CD4-positive, alpha-beta T cell treated with Interleukin-4 for 1 hour (primary cell): ENCODE results near the gene SLC36A3.
A peak's percentile ranks its signal among the peaks of the same experiment; 100 is the strongest.
"Not testable (repeated sequence)": the region's sequence is repeated elsewhere in the genome, so short reads cannot be mapped to it uniquely, and the experiment has no call there.

Experiments
- DNase-seq, 2 donors: peaks; one replicate each; pipeline ENCODE4 v3.0.0-alpha.2; 2020 to 2022

Gene SLC36A3

GRCh38 chr5:151258816-151259215, 44.8 kb downstream of the SLC36A3 start:
- no peak for DNase-seq

- DNase-seq: no peak
These were observed 45.4 kb downstream of the SLC36A3 start for GRCh38 chr5:151258201-151258611.

GRCh38 chr5:151257731-151258181, 45.8 kb downstream of the SLC36A3 start:
- peak in 1 of 2 donors; percentile 48 for DNase-seq

- DNase-seq: peak in 1 of 2 donors; percentile 47
These were observed 47.8 kb downstream of the SLC36A3 start for GRCh38 chr5:151255621-151256286.

- DNase-seq: not testable (repeated sequence)
These were observed 48.6 kb downstream of the SLC36A3 start for GRCh38 chr5:151254990-151255389.

GRCh38 chr5:151254556-151254955, 49.0 kb downstream of the SLC36A3 start:
- DNase-seq: no peak

GRCh38 chr5:151253605-151253950, 50.0 kb downstream of the SLC36A3 start:
- no peak for DNase-seq

- peak; percentile 99 for DNase-seq
These were observed 50.6 kb downstream of the SLC36A3 start, which contains the start of gene GM2A for GRCh38 chr5:151252762-151253604. Gene GM2A (plus strand): TSS chr5:151253185. CDS start chr5:151253217, 32 bp downstream.

GRCh38 chr5:151251621-151252020, 51.9 kb downstream of the SLC36A3 start:
- DNase-seq: no peak

- peak in 1 of 2 donors; percentile 64 for DNase-seq
These were observed 52.5 kb downstream of the SLC36A3 start for GRCh38 chr5:151251001-151251551.

GRCh38 chr5:151250346-151251000, 53.1 kb downstream of the SLC36A3 start:
- no peak for DNase-seq

- no peak for DNase-seq
These were observed 54.3 kb downstream of the SLC36A3 start for GRCh38 chr5:151249281-151249680.

- no peak for DNase-seq
These were observed 54.9 kb downstream of the SLC36A3 start for GRCh38 chr5:151248651-151249050.

- DNase-seq: no peak
These were observed 57.8 kb downstream of the SLC36A3 start for GRCh38 chr5:151245680-151246219.

- no peak for DNase-seq
These were observed 59.4 kb downstream of the SLC36A3 start for GRCh38 chr5:151244206-151244605.

GRCh38 chr5:151243564-151243963, 60.0 kb downstream of the SLC36A3 start:
- no peak for DNase-seq

GRCh38 chr5:151243127-151243526, 60.4 kb downstream of the SLC36A3 start:
- no peak for DNase-seq

- DNase-seq: no peak
These were observed 62.5 kb downstream of the SLC36A3 start for GRCh38 chr5:151240924-151241635.

- DNase-seq: not testable (repeated sequence)
These were observed 63.2 kb downstream of the SLC36A3 start for GRCh38 chr5:151240268-151240835.

- peak; percentile 63 to 74 for DNase-seq
These were observed 64.2 kb downstream of the SLC36A3 start for GRCh38 chr5:151239237-151239861.

- DNase-seq: peak in 1 of 2 donors; percentile 39
These were observed 65.2 kb downstream of the SLC36A3 start for GRCh38 chr5:151238303-151238741.
